ENCODE measurements around the gene SLC5A3. TPM values are rescaled to one million over a fixed set of nuclear protein-coding genes. Genes with fewer than 3 reads are reported as not detected.

Gene SLC5A3
- total RNA-seq, 1 donor from 2014 or later = 6.9 TPM

- DNase-seq (ENCODE audit: low read depth, low spot score) = no peak
These were observed 1.7 kb upstream of the SLC5A3 start for GRCh38 chr21:34071683-34072082.

GRCh38 chr21:34072145-34073031 is 990 bp upstream of the SLC5A3 start:
- no peak for DNase-seq (ENCODE audit: low read depth, low spot score)

GRCh38 chr21:34073749-34074282 is 438 bp downstream of the SLC5A3 start:
- no peak for DNase-seq (ENCODE audit: low read depth, low spot score)

DNA sequence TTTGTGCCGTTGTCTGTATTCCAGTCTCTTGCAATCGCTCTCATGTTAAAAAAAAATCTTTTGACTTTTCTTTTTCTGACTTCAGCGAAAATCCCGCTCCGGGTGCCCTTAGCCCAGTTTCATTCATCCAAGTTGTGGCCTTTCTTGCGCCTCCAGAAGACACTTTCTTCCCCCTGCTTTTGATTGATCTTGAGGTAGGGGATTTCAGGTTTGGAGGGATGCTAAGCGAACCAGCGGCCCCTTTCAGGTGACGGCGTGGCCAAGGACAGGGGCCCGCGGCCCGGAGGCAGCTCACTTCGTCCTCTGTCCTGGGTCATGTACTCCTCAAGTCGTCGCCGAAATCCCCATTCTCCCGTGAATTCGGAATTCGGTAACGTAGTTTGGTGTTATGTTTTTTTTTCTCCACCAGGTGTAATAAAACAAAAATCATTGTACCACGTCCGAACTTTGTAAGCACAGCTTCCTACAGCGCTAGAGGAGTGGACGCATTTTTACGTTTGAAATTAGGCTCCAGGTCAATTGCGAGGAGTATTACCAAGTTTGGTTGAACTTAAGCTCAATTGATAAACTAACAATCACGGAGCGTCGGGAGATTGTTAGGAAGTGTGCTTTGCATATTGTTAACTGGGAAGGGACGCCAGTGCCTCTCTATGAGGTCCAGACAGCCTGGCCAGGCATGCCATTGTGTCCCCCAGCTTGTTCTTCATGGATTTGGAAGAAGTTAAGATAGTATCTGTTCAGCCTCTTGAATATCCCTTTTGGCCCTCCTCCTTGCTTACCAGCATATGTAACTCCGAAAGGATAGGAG is 1.1 kb downstream of the SLC5A3 start:
- DNase-seq (ENCODE audit: low read depth, low spot score) = no peak

- no peak for DNase-seq (ENCODE audit: low read depth, low spot score)
These were observed 1.7 kb downstream of the SLC5A3 start for GRCh38 chr21:34075091-34075425.

DNA sequence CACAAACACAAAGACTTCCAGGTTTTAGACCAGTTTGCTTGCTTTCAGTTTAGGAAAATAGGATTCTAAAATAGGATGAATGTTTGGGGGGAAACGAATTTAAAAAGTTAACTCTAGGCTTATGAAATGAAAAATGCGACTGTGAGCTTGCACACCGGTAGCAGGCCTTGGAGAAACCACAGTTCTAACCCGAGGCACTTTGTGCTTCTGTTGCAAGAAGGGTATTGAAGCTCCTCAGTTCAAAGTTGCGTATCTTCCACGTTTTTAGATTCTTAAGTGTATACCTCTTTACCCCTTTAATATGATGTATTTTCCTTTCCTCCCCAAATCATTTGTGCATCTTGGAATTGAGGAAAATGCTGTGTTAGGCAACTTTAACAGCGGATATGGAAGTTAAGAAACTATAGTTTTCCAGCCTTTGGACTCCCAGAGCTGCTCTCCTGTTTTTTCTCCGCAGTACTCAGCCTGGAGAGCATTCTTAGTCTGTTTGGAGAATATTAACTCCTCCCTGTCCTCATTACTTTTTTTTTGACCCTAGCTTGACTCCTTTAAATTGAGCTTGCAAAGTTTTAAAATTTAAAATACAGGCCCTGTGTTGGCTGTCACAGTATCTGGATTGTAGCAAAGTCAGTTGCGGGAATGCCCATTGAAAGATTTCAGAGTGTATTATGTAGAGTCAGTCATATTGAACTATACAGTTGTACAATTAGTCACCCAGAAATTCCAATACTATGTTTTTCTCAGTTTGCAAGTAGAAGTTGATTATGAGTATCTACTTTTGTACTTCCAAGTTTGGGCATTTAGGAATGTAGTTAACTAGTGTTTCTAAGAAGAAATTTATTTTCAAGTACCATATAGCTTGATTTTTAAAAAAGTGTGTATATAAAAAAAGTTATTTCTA is 2.6 kb downstream of the SLC5A3 start:
- DNase-seq (ENCODE audit: low read depth, low spot score) = no peak

DNA sequence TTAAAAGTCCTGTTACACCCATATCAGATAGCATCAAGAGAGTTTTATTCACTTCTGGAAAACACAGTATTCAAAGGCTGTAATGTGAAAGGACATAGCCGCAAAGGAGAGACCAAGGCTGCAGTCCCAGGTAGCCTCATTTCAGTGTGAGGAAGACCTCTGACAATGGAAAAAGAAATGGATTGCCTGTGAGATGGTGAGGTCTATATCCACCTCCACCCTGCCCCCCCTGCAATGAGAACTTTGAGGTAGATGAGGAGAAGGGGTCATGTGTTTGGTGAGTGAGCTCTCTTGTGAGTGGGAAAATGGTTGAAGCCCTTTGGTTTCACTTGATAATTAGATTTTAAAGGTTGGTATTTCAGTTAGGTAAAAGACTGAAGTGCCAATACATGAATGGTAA is 3.5 kb downstream of the SLC5A3 start:
- no peak for DNase-seq (ENCODE audit: low read depth, low spot score)

DNA sequence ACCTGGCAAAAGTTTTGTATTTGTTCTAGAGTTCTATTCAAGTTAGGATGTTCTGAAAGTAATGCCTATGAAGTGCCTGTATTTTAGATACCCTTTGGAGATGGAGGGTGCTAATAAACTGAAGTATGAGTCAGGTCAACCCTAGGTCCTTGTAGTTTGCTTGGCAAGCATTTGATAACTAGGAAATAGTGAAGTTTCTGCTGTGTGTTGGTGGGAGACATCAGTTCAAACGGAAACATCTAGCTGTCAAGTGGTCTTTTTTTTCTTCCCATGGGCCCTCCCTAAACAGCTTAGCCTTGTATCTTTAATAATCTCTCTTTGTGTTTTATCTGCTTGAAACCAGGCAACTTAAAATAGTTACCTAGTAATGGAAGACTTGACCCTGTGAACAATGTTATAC is 4.5 kb downstream of the SLC5A3 start:
- DNase-seq (ENCODE audit: low read depth, low spot score) = no peak

GRCh38 chr21:34078915-34079314 is 5.5 kb downstream of the SLC5A3 start:
- DNase-seq (ENCODE audit: low read depth, low spot score) = no peak

- no peak for DNase-seq (ENCODE audit: low read depth, low spot score)
These were observed 7.3 kb downstream of the SLC5A3 start for GRCh38 chr21:34080710-34081109.

DNA sequence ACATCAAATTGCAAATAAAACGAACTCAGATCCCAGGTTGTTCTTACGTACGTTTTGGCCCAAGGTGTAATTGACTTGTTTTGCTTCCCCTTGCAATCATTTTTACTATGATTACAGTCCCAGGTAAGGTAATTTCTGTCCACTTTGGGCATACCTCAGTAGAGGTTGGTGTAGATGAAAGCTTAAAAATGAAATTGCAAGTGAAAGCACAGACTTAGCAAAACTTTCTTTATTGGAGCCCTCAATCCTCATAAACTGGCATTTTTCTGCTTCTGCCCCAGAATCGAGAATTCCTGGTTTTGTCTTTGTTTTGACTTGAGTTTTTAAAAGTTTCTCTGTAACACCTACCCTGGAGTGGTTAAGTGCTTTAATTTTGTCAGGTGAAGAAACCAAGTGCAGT is 9.4 kb downstream of the SLC5A3 start:
- DNase-seq (ENCODE audit: low read depth, low spot score) = no peak

GRCh38 chr21:34083357-34083756 is 10.0 kb downstream of the SLC5A3 start:
- no peak for DNase-seq (ENCODE audit: low read depth, low spot score)

DNA sequence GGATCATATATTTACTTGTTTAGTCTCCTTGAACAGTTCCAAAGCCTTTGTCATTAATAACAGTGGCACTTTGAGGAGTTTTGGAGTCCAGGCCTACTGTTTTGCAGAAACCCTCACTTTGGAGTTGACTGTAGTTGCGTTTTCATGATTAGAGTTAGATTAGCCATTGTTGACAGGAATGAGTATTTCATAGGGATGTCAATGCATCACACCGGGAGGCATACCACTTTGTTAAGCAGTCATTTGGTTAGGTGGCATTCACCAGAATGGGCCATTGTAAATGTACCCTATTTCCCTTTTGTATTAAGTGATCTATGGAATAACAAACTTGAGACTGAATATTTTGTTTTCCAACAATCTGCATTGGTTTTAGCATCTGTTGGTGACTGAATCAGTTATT is 11.8 kb downstream of the SLC5A3 start:
- no peak for DNase-seq (ENCODE audit: low read depth, low spot score)

DNA sequence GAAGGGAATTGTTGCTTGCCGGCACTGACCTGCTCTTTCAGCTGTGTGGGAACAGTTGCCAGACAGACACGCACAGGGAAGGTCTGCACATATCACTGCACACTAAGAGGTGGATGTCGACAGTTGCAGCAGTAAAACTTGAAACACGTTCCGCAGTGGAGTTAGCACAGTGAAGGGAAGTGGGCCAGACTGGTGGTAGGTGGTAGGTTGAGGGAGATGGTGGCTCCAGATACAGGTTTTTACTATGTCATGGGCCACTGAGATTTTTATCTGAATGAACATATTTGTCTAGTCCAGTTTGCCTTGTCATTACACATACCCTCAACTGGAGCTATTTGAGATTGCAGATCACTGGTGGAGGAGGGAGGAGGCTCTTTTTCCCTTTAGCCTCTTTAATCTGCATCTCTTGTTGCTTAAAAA is 13.5 kb downstream of the SLC5A3 start:
- DNase-seq (ENCODE audit: low read depth, low spot score) = no peak

DNA sequence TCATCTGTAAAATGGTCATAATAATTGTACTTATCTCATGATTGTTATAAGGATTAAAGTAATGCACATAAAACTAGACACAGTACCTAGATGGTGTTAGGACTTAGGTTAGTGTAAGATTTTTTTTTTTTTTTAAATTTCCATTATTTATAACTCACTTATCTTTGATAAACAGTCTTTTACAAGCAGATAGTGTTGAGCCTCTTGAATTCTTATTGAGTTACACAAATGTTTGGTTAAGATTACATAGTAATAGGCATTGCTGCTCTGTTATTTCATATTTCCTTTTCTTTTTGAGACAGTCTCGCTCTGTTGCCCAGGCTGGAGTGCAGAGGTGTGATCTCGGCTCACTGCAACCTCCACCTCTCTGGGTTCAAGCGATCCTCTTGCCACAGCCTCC is 15.4 kb downstream of the SLC5A3 start:
- no peak for DNase-seq (ENCODE audit: low read depth, low spot score)

- no peak for DNase-seq (ENCODE audit: low read depth, low spot score)
These were observed 17.7 kb downstream of the SLC5A3 start for GRCh38 chr21:34091032-34091431.

- no peak for DNase-seq (ENCODE audit: low read depth, low spot score)
These were observed 18.2 kb downstream of the SLC5A3 start for GRCh38 chr21:34091607-34092006.

GRCh38 chr21:34092262-34092921 is 19.0 kb downstream of the SLC5A3 start:
- peak; percentile 10 for DNase-seq (ENCODE audit: low read depth, low spot score)

DNA sequence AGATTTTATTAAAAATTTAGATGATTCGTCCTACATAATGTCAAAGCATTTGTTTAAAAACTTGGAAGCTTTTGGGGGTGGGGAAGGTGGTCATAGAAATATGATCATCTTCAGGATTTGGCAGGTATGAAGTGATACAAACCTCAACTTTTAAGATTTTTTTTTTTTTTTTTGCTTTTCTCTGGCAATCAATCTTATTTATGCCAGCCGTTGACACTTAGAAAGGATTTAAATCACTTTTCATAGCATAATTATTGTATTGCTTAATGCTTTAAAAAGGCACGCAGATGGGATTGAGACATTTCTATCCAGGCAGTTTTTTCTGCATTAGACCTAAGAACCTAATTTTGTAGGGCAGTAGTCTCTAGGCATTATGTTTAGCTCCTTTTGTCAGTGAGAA is 19.7 kb downstream of the SLC5A3 start:
- DNase-seq (ENCODE audit: low read depth, low spot score) = no peak

DNA sequence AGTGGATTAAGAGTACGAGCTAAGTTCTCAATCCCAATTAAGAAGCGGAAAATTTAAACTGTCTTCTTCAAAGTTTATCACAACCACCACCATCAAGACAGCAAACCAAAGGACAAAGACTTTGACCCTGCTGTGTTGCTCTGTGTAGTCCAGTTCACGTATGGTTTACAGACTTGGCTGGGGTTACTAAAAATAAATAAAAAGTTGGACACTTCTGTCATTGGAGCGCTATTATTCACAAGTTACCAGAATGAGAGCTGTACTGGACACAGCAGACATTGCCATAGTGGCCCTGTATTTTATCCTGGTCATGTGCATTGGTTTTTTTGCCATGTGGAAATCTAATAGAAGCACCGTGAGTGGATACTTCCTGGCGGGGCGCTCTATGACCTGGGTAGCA is 21.6 kb downstream of the SLC5A3 start:
- DNase-seq (ENCODE audit: low read depth, low spot score) = no peak

GRCh38 chr21:34097442-34097841 is 24.1 kb downstream of the SLC5A3 start:
- no peak for DNase-seq (ENCODE audit: low read depth, low spot score)

Measured in pulmonary artery endothelial cell (primary cell).